HFFc6 (cell line): Measurements from ENCODE around the gene SLMAP. TPM values are rescaled to one million over a fixed set of nuclear protein-coding genes. Genes with fewer than 3 reads are reported as not detected.

Experiments
- DNase-seq: peaks from one replicate; pipeline ENCODE4 v3.0.0-alpha.2; 2018
- H3K27ac Mint-ChIP-seq: 2 replicates; pipeline ENCODE4 v1.8.0; 2020; ENCODE audit warnings: mild to moderate bottlenecking, mixed read lengths
- H3K27me3 Mint-ChIP-seq: 2 replicates; pipeline ENCODE4 v1.8.0; 2021; ENCODE audit warnings: mild to moderate bottlenecking, moderate library complexity, mixed read lengths; ENCODE audit not compliant: insufficient read depth
- H3K36me3 Mint-ChIP-seq: 2 replicates; pipeline ENCODE4 v1.8.0; 2021; ENCODE audit warnings: low read depth, mixed read lengths
- H3K4me1 Mint-ChIP-seq: 2 replicates; pipeline ENCODE4 v1.8.0; 2020; ENCODE audit warnings: low read depth, mixed read lengths
- H3K4me3 Mint-ChIP-seq: 2 replicates; pipeline ENCODE4 v1.8.0; 2020; ENCODE audit warnings: mild to moderate bottlenecking, moderate library complexity, mixed read lengths
- H3K9me3 Mint-ChIP-seq: 2 replicates; pipeline ENCODE4 v1.8.0; 2020; ENCODE audit warnings: mild to moderate bottlenecking, mixed read lengths
- CTCF ChIP-seq: fragments of 200-600 bp; sonication (generic); IDR thresholded peaks from 2 replicates; pipeline ENCODE4 v1.5.0; 2021; ENCODE audit warnings: antibody characterized with exemption, mild to moderate bottlenecking
- total RNA-seq, 6 experiments: library from RNA; stranded (reverse); fragmentation: NEBNext Ultra II Directional; extraction: Animal tissue kit (Norgen Biotek cat#: 25700); gene quantifications; 2 replicates in 1 of 6; 3 replicates in 5 of 6; pipeline ENCODE4 v1.2.3, GENCODE V29; 2021

Gene SLMAP
- total RNA-seq, 6 experiments from 2014 or later = 51.1 to 54.8 (median 52.3) TPM

- H3K4me3 Mint-ChIP-seq = no peak overlapping the region
- peak; percentile 96 for DNase-seq
- H3K4me1 Mint-ChIP-seq = peaks cover 42% of the 10 kb centered on the region
- no peaks in the 10 kb centered on the region for H3K27me3 Mint-ChIP-seq
- no peak for TF ChIP-seq CTCF
- peak overlapping the region; percentile 81 for H3K27ac Mint-ChIP-seq
- no peaks in the 10 kb centered on the region for H3K9me3 Mint-ChIP-seq
- H3K36me3 Mint-ChIP-seq = no peaks in the 10 kb centered on the region
Observed at GRCh38 chr3:57956119-57956832, 200.2 kb downstream of the SLMAP start.

GRCh38 chr3:57956833-57957174 is 200.7 kb downstream of the SLMAP start:
- H3K4me1 Mint-ChIP-seq = peaks cover 37% of the 10 kb centered on the region
- no peaks in the 10 kb centered on the region for H3K36me3 Mint-ChIP-seq
- H3K27me3 Mint-ChIP-seq = peaks cover under 1% of the 10 kb centered on the region; the same call in 1 of the 2 replicates
- H3K4me3 Mint-ChIP-seq = no peak overlapping the region
- peak overlapping the region; percentile 81; the same call in 1 of the 2 replicates for H3K27ac Mint-ChIP-seq
- DNase-seq = no peak
- H3K9me3 Mint-ChIP-seq = no peaks in the 10 kb centered on the region
- TF ChIP-seq CTCF = no peak

- H3K36me3 Mint-ChIP-seq = no peaks in the 10 kb centered on the region
- no peak overlapping the region for H3K27ac Mint-ChIP-seq
- peaks cover 38% of the 10 kb centered on the region for H3K4me1 Mint-ChIP-seq
- H3K9me3 Mint-ChIP-seq = no peaks in the 10 kb centered on the region
- H3K4me3 Mint-ChIP-seq = no peak overlapping the region
- DNase-seq = no peak
- peaks cover 2% of the 10 kb centered on the region; the same call in 1 of the 2 replicates for H3K27me3 Mint-ChIP-seq
- no peak for TF ChIP-seq CTCF
Observed at GRCh38 chr3:57957824-57958223, 201.7 kb downstream of the SLMAP start.

GRCh38 chr3:57958642-57959422 is 202.7 kb downstream of the SLMAP start:
- H3K4me3 Mint-ChIP-seq = no peak overlapping the region

More at GRCh38 chr3:57958642-57959422, 202.7 kb downstream of the SLMAP start:
- Mint-ChIP-seq H3K27ac (no peak overlapping the region; the same call in 1 of the 2 replicates), H3K27me3 (peaks cover 2% of the 10 kb centered on the region; the same call in 1 of the 2 replicates), H3K4me1 (peaks cover 38% of the 10 kb centered on the region), H3K9me3 (no peaks in the 10 kb centered on the region), H3K36me3 (no peaks in the 10 kb centered on the region)
- no peak for DNase-seq
- no peak for TF ChIP-seq CTCF
